Liver (tissue), 3 donors: ENCODE measurements around the gene NRIP1.

Experiments
- FOXA1 ChIP-seq: IDR thresholded peaks from 2 replicates; pipeline ENCODE4 v1.6.1; 2016; ENCODE audit warnings: antibody characterized with exemption
- GABPA ChIP-seq, 2 donors: IDR thresholded peaks in 1 of 2; conservative IDR thresholded peaks in 1 of 2; 2 replicates each; pipeline ENCODE4 v1.6.1; 2016; ENCODE audit warnings: antibody characterized with exemption in 2 of 2, mild to moderate bottlenecking in 1 of 2, moderate library complexity in 1 of 2
- RAD21 ChIP-seq, 2 donors: IDR thresholded peaks; 2 replicates each; pipeline ENCODE4 v1.6.1; 2016; ENCODE audit warnings: antibody characterized with exemption in 2 of 2, mild to moderate bottlenecking in 2 of 2
- SP1 ChIP-seq: IDR thresholded peaks from 2 replicates; pipeline ENCODE4 v1.6.1; 2018; ENCODE audit warnings: antibody characterized with exemption, mild to moderate bottlenecking
- TAF1 ChIP-seq: conservative IDR thresholded peaks from 2 replicates; pipeline ENCODE4 v1.6.1; 2016; ENCODE audit warnings: antibody characterized with exemption, mild to moderate bottlenecking
- YY1 ChIP-seq: IDR thresholded peaks from 2 replicates; pipeline ENCODE4 v1.6.1; 2016; ENCODE audit warnings: antibody characterized with exemption, mild to moderate bottlenecking
- ZBTB33 ChIP-seq: IDR thresholded peaks from 2 replicates; pipeline ENCODE4 v1.6.1; 2016; ENCODE audit warnings: antibody characterized with exemption
- TF ChIP-seq, protein P1 (sequence below): fragments of 150-350 bp; IDR thresholded peaks from 2 replicates; pipeline ENCODE4 v1.5.1; 2017; ENCODE audit warnings: improper control_type of control experiment, low read depth, low read length; ENCODE audit not compliant: missing input control
- TF ChIP-seq, protein P2 (sequence below): IDR thresholded peaks from 2 replicates; pipeline ENCODE4 v1.6.1; 2016; ENCODE audit warnings: antibody characterized with exemption, mild to moderate bottlenecking
- TF ChIP-seq, protein P3 (sequence below): IDR thresholded peaks from 2 replicates; pipeline ENCODE4 v1.6.1; 2016; ENCODE audit warnings: antibody characterized with exemption
- donor health status: healthy.
- donor health status: healthy.

GRCh38 chr21:15098908-15099307 is 34.1 kb upstream of the NRIP1 start:
- TF ChIP-seq, protein P1, sequence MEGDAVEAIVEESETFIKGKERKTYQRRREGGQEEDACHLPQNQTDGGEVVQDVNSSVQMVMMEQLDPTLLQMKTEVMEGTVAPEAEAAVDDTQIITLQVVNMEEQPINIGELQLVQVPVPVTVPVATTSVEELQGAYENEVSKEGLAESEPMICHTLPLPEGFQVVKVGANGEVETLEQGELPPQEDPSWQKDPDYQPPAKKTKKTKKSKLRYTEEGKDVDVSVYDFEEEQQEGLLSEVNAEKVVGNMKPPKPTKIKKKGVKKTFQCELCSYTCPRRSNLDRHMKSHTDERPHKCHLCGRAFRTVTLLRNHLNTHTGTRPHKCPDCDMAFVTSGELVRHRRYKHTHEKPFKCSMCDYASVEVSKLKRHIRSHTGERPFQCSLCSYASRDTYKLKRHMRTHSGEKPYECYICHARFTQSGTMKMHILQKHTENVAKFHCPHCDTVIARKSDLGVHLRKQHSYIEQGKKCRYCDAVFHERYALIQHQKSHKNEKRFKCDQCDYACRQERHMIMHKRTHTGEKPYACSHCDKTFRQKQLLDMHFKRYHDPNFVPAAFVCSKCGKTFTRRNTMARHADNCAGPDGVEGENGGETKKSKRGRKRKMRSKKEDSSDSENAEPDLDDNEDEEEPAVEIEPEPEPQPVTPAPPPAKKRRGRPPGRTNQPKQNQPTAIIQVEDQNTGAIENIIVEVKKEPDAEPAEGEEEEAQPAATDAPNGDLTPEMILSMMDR: no peak
- TF ChIP-seq, protein P2, sequence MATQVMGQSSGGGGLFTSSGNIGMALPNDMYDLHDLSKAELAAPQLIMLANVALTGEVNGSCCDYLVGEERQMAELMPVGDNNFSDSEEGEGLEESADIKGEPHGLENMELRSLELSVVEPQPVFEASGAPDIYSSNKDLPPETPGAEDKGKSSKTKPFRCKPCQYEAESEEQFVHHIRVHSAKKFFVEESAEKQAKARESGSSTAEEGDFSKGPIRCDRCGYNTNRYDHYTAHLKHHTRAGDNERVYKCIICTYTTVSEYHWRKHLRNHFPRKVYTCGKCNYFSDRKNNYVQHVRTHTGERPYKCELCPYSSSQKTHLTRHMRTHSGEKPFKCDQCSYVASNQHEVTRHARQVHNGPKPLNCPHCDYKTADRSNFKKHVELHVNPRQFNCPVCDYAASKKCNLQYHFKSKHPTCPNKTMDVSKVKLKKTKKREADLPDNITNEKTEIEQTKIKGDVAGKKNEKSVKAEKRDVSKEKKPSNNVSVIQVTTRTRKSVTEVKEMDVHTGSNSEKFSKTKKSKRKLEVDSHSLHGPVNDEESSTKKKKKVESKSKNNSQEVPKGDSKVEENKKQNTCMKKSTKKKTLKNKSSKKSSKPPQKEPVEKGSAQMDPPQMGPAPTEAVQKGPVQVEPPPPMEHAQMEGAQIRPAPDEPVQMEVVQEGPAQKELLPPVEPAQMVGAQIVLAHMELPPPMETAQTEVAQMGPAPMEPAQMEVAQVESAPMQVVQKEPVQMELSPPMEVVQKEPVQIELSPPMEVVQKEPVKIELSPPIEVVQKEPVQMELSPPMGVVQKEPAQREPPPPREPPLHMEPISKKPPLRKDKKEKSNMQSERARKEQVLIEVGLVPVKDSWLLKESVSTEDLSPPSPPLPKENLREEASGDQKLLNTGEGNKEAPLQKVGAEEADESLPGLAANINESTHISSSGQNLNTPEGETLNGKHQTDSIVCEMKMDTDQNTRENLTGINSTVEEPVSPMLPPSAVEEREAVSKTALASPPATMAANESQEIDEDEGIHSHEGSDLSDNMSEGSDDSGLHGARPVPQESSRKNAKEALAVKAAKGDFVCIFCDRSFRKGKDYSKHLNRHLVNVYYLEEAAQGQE: no peak
- TF ChIP-seq ZBTB33 (no peak), RAD21 (IDR thresholded peaks at IDR 0.05) (no peak), FOXA1 (no peak), TAF1 (no peak), YY1 (no peak), SP1 (no peak), GABPA (IDR thresholded peaks at IDR 0.05 in 1 of 2, conservative IDR thresholded peaks at IDR 0.05 in 1 of 2) (no peak)
- TF ChIP-seq, protein P3, sequence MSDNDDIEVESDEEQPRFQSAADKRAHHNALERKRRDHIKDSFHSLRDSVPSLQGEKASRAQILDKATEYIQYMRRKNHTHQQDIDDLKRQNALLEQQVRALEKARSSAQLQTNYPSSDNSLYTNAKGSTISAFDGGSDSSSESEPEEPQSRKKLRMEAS: no peak
